Neural cell (in vitro differentiated cells): ENCODE data around the gene RPL15. TPM values are rescaled to one million over a fixed set of nuclear protein-coding genes. Genes with fewer than 3 reads are reported as not detected.
"Not testable (repeated sequence)": the region's sequence is repeated elsewhere in the genome, so short reads cannot be mapped to it uniquely, and the experiment has no call there.

Source experiments
- H2AFZ ChIP-seq: fragments of 200-600, 300-800 bp; sonication (generic), shearing (Covaris generic); 2 replicates; pipeline ENCODE4 v1.6.0; 2014; ENCODE audit warnings: low read depth, mild to moderate bottlenecking, antibody characterized with exemption, low read length, moderate library complexity
- H3F3A ChIP-seq: fragments of 200-600 bp; shearing (Covaris generic); 2 replicates; pipeline ENCODE4 v1.6.1; 2016; ENCODE audit warnings: mild to moderate bottlenecking, moderate library complexity, mixed read lengths, antibody characterized with exemption, low read length; ENCODE audit not compliant: insufficient read depth, poor library complexity, severe bottlenecking
- H3K27ac ChIP-seq: fragments of 200-600, 300-800 bp; sonication (generic), shearing (Covaris generic); 2 replicates; pipeline ENCODE4 v1.5.1; 2014; ENCODE audit warnings: mild to moderate bottlenecking, low read length, moderate library complexity
- H3K27me3 ChIP-seq: fragments of 300-800, 200-600 bp; sonication (generic), shearing (Covaris generic); 2 replicates; pipeline ENCODE4 v1.6.0; 2014; ENCODE audit warnings: mild to moderate bottlenecking, low read depth, low read length, moderate library complexity; ENCODE audit not compliant: insufficient read depth
- H3K36me3 ChIP-seq: fragments of 300-800, 200-600 bp; sonication (generic), shearing (Covaris generic); 2 replicates; pipeline ENCODE4 v1.5.1; 2014; ENCODE audit warnings: mild to moderate bottlenecking, antibody characterized with exemption, low read length, moderate library complexity; ENCODE audit not compliant: insufficient read depth
- H3K4me2 ChIP-seq: fragments of 300-800, 200-600 bp; sonication (generic), shearing (Covaris generic); 2 replicates; pipeline ENCODE4 v1.6.0; 2014; ENCODE audit warnings: mild to moderate bottlenecking, low read length
- H3K4me3 ChIP-seq: fragments of 300-800, 200-600 bp; sonication (generic), shearing (Covaris generic); 2 replicates; pipeline ENCODE4 v1.5.1; 2014; ENCODE audit warnings: mild to moderate bottlenecking, low read length, moderate library complexity
- H3K79me2 ChIP-seq: fragments of 200-600 bp; shearing (Covaris generic); replicated peaks from 2 replicates; pipeline ENCODE4 v1.6.0; 2014; ENCODE audit warnings: mild to moderate bottlenecking, low read length, moderate library complexity; ENCODE audit not compliant: insufficient read depth
- H3K9ac ChIP-seq: fragments of 300-800, 200-600 bp; sonication (generic), shearing (Covaris generic); 2 replicates; pipeline ENCODE4 v1.6.1; 2016; ENCODE audit warnings: mild to moderate bottlenecking, low read length, mixed read lengths
- H3K9me2 ChIP-seq: fragments of 200-600 bp; shearing (Covaris generic); 2 replicates; pipeline ENCODE4 v1.6.1; 2016; ENCODE audit warnings: mild to moderate bottlenecking, low read length, mixed read lengths; ENCODE audit not compliant: insufficient read depth
- H3K9me3 ChIP-seq: fragments of 200-600, 300-800 bp; sonication (generic), shearing (Covaris generic); 2 replicates; pipeline ENCODE4 v1.6.1; 2016; ENCODE audit warnings: mild to moderate bottlenecking, mixed run types, low read length, moderate library complexity, mixed read lengths
- H4K20me1 ChIP-seq: fragments of 200-600 bp; shearing (Covaris generic); 2 replicates; pipeline ENCODE4 v1.6.1; 2016; ENCODE audit warnings: mild to moderate bottlenecking, mixed run types; ENCODE audit not compliant: insufficient read depth
- EP300 ChIP-seq: fragments of 450-650 bp; conservative IDR thresholded peaks from 2 replicates; pipeline ENCODE4 v1.6.1; 2014; ENCODE audit warnings: antibody characterized with exemption, mild to moderate bottlenecking, moderate library complexity; ENCODE audit not compliant: poor library complexity, severe bottlenecking
- EZH2 ChIP-seq: fragments of 200-600, 300-800 bp; shearing (Covaris generic), sonication (generic); IDR thresholded peaks from 2 replicates; pipeline ENCODE4 v1.6.1; 2014; ENCODE audit warnings: antibody characterized with exemption, low read length, borderline replicate concordance, mild to moderate bottlenecking; ENCODE audit not compliant: insufficient read depth, poor library complexity, severe bottlenecking
- MXI1 ChIP-seq: fragments of 450-650 bp; conservative IDR thresholded peaks from 2 replicates; pipeline ENCODE4 v1.6.1; 2014; ENCODE audit warnings: antibody characterized with exemption, mild to moderate bottlenecking; ENCODE audit not compliant: poor library complexity, severe bottlenecking
- POLR2AphosphoS5 ChIP-seq: IDR thresholded peaks from 2 replicates; pipeline ENCODE4 v1.6.1; 2012
- RAD21 ChIP-seq: fragments of 450-650 bp; conservative IDR thresholded peaks from 2 replicates; pipeline ENCODE4 v1.6.1; 2014; ENCODE audit warnings: antibody characterized with exemption, mild to moderate bottlenecking, moderate library complexity
- SMC3 ChIP-seq: fragments of 450-650 bp; conservative IDR thresholded peaks from 2 replicates; pipeline ENCODE4 v1.6.1; 2014; ENCODE audit warnings: antibody characterized with exemption, mild to moderate bottlenecking, moderate library complexity; ENCODE audit not compliant: poor library complexity
- TAF1 ChIP-seq: IDR thresholded peaks from 2 replicates; pipeline ENCODE4 v1.6.1; 2012; ENCODE audit warnings: low read depth
- polyA plus RNA-seq: library from polyadenylated mRNA; depleted of rRNA; stranded (reverse); fragments of >200 nt; gene quantifications from 2 replicates; pipeline ENCODE4 v1.2.3, GENCODE V29; 2014
- TF ChIP-seq, protein P1 (sequence below): IDR thresholded peaks from 2 replicates; pipeline ENCODE4 v1.6.1; 2012; ENCODE audit warnings: borderline replicate concordance
- TF ChIP-seq, protein P2 (sequence below): fragments of 450-650 bp; IDR thresholded peaks from 2 replicates; pipeline ENCODE4 v1.5.1; 2014; ENCODE audit warnings: antibody characterized with exemption, mild to moderate bottlenecking, moderate library complexity; ENCODE audit not compliant: poor library complexity, severe bottlenecking

The RPL15 gene
- polyA plus RNA-seq, 1 donor from 2014 or later = 3,247 TPM

DNA sequence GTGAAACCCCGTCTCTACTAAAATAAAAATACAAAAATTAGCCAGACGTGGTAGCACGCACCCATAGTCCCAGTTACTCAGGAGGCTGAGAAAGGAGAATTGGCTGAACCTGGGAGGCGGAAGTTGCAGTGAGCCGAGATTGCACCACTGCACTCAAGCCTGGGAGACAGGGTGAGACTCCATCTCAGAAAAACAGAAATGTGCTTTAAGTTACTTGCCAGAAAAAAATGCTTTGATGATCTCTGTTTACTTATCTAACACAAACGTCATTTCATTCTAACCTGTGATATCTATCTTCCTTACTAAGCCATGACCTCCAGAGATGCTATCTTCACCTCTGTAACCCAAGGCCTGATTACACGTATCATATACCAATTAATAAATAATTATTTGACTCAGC lies 7.6 kb upstream of the RPL15 start:
- H2AFZ ChIP-seq = no peak overlapping the region
- H3F3A ChIP-seq = no peaks in the 10 kb centered on the region
- H3K27me3 ChIP-seq = no peaks in the 10 kb centered on the region
- no peak overlapping the region for H3K4me3 ChIP-seq
- H4K20me1 ChIP-seq = no peaks in the 10 kb centered on the region
- H3K9ac ChIP-seq = no peak overlapping the region
- no peak for TF ChIP-seq MXI1
- TF ChIP-seq SMC3 = no peak
- TF ChIP-seq, protein P1, sequence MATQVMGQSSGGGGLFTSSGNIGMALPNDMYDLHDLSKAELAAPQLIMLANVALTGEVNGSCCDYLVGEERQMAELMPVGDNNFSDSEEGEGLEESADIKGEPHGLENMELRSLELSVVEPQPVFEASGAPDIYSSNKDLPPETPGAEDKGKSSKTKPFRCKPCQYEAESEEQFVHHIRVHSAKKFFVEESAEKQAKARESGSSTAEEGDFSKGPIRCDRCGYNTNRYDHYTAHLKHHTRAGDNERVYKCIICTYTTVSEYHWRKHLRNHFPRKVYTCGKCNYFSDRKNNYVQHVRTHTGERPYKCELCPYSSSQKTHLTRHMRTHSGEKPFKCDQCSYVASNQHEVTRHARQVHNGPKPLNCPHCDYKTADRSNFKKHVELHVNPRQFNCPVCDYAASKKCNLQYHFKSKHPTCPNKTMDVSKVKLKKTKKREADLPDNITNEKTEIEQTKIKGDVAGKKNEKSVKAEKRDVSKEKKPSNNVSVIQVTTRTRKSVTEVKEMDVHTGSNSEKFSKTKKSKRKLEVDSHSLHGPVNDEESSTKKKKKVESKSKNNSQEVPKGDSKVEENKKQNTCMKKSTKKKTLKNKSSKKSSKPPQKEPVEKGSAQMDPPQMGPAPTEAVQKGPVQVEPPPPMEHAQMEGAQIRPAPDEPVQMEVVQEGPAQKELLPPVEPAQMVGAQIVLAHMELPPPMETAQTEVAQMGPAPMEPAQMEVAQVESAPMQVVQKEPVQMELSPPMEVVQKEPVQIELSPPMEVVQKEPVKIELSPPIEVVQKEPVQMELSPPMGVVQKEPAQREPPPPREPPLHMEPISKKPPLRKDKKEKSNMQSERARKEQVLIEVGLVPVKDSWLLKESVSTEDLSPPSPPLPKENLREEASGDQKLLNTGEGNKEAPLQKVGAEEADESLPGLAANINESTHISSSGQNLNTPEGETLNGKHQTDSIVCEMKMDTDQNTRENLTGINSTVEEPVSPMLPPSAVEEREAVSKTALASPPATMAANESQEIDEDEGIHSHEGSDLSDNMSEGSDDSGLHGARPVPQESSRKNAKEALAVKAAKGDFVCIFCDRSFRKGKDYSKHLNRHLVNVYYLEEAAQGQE = no peak
- no peak for TF ChIP-seq POLR2AphosphoS5
- TF ChIP-seq EP300 = no peak
- no peak for TF ChIP-seq TAF1
- TF ChIP-seq, protein P2, sequence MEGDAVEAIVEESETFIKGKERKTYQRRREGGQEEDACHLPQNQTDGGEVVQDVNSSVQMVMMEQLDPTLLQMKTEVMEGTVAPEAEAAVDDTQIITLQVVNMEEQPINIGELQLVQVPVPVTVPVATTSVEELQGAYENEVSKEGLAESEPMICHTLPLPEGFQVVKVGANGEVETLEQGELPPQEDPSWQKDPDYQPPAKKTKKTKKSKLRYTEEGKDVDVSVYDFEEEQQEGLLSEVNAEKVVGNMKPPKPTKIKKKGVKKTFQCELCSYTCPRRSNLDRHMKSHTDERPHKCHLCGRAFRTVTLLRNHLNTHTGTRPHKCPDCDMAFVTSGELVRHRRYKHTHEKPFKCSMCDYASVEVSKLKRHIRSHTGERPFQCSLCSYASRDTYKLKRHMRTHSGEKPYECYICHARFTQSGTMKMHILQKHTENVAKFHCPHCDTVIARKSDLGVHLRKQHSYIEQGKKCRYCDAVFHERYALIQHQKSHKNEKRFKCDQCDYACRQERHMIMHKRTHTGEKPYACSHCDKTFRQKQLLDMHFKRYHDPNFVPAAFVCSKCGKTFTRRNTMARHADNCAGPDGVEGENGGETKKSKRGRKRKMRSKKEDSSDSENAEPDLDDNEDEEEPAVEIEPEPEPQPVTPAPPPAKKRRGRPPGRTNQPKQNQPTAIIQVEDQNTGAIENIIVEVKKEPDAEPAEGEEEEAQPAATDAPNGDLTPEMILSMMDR = no peak
- H3K36me3 ChIP-seq = peaks cover 4% of the 10 kb centered on the region
- no peak overlapping the region for H3K4me2 ChIP-seq
- no peak overlapping the region for H3K27ac ChIP-seq
- H3K9me2 ChIP-seq = no peaks in the 10 kb centered on the region
- peaks cover 16% of the 10 kb centered on the region for H3K79me2 ChIP-seq
- no peaks in the 10 kb centered on the region for H3K9me3 ChIP-seq

DNA sequence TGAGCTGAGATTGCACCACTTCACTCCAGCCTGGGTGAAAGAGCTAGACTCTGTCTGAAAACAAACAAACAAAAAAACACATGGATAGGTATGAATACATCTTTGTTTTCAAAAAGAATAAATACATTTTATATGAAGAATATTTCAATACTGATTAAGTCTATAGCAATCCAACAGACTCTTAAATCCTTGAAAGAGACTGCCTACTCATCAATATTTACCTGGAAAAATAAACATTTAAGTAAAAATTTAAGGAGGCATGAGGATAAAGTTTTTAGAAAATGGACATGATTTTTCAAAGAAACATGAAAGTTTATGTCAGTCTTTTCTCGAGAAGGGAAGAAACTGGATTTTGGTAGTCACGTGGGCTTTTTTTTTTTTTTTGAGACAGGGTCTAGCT lies 5.5 kb upstream of the RPL15 start:
- TF ChIP-seq MXI1 (no peak), EZH2 (no peak), EP300 (no peak), SMC3 (no peak), RAD21 (no peak), POLR2AphosphoS5 (no peak), TAF1 (no peak)
- TF ChIP-seq, protein P2 = no peak
- TF ChIP-seq, protein P1 = no peak
- Histone ChIP-seq H3F3A (peaks cover 5% of the 10 kb centered on the region), H3K9ac (no peak overlapping the region), H3K9me2 (no peaks in the 10 kb centered on the region), H3K27ac (no peak overlapping the region), H4K20me1 (no peaks in the 10 kb centered on the region), H3K9me3 (no peaks in the 10 kb centered on the region), H3K4me2 (no peak overlapping the region), H3K36me3 (no peaks in the 10 kb centered on the region), H3K27me3 (no peaks in the 10 kb centered on the region), H2AFZ (no peak overlapping the region), H3K79me2 (peaks cover 26% of the 10 kb centered on the region), H3K4me3 (no peak overlapping the region)

DNA sequence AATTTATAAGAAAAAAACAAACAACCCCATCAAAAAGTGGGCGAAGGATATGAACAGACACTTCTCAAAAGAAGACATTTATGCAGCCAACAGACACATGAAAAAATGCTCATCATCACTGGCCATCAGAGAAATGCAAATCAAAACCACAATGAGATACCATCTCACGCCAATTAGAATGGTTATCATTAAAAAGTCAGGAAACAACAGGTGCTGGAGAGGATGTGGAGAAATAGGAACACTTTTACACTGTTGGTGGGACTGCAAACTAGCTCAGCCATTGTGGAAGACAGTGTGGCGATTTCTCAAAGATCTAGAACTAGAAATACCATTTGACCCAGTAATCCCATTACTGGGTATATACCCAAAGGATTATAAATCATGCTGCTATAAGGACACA lies 4.6 kb upstream of the RPL15 start:
- H3F3A ChIP-seq, H3K27me3 ChIP-seq, H2AFZ ChIP-seq, H3K4me3 ChIP-seq, H3K4me2 ChIP-seq, H3K27ac ChIP-seq, H3K9me2 ChIP-seq, H4K20me1 ChIP-seq, H3K36me3 ChIP-seq, H3K9ac ChIP-seq, H3K9me3 ChIP-seq: not testable (repeated sequence)
- peaks cover 30% of the 10 kb centered on the region for H3K79me2 ChIP-seq
